ENCODE data around the gene OOSP4B. TPM values are rescaled to one million over a fixed set of nuclear protein-coding genes. Genes with fewer than 3 reads are reported as not detected.

Gene OOSP4B
- total RNA-seq, 1 donor from 2014 or later, result not detected

GRCh38 chr11:59984368-59984767, 32.6 kb upstream of the OOSP4B start:
- TF ChIP-seq EZH2phosphoT487 (IDR thresholded peaks at IDR 0.05), result no peak
- TF ChIP-seq, protein P1, sequence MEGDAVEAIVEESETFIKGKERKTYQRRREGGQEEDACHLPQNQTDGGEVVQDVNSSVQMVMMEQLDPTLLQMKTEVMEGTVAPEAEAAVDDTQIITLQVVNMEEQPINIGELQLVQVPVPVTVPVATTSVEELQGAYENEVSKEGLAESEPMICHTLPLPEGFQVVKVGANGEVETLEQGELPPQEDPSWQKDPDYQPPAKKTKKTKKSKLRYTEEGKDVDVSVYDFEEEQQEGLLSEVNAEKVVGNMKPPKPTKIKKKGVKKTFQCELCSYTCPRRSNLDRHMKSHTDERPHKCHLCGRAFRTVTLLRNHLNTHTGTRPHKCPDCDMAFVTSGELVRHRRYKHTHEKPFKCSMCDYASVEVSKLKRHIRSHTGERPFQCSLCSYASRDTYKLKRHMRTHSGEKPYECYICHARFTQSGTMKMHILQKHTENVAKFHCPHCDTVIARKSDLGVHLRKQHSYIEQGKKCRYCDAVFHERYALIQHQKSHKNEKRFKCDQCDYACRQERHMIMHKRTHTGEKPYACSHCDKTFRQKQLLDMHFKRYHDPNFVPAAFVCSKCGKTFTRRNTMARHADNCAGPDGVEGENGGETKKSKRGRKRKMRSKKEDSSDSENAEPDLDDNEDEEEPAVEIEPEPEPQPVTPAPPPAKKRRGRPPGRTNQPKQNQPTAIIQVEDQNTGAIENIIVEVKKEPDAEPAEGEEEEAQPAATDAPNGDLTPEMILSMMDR (IDR thresholded peaks at IDR 0.05), result no peak
- no peak for TF ChIP-seq EZH2 (IDR thresholded peaks at IDR 0.05)
- Histone ChIP-seq H3K79me2 (ENCODE audit: low read depth) (no peaks in the 10 kb centered on the region), H3K9ac (no peak overlapping the region), H3K27ac (no peak overlapping the region), H3K4me3 (no peak overlapping the region), H3K36me3 (no peaks in the 10 kb centered on the region), H3K4me2 (no peak overlapping the region), H2AFZ (replicated peaks) (no peak overlapping the region), H4K20me1 (ENCODE audit: low read depth) (no peaks in the 10 kb centered on the region), H3F3A (ENCODE audit: low read depth) (no peaks in the 10 kb centered on the region), H3K4me1 (no peaks in the 10 kb centered on the region), H3K9me3 (ENCODE audit: low read depth) (peaks cover under 1% of the 10 kb centered on the region), H3K27me3 (no peaks in the 10 kb centered on the region)
- H3K27me3 Mint-ChIP-seq (ENCODE audit: insufficient read depth, low read depth), result no peaks in the 10 kb centered on the region
- DNase-seq (ENCODE audit: low spot score), result no peak
- no peak overlapping the region for H3K27ac Mint-ChIP-seq
- H3K36me3 Mint-ChIP-seq, result no peaks in the 10 kb centered on the region
- H3K9me3 Mint-ChIP-seq, result no peaks in the 10 kb centered on the region
- no peaks in the 10 kb centered on the region for H3K4me1 Mint-ChIP-seq
- no peak overlapping the region for H3K4me3 Mint-ChIP-seq

GRCh38 chr11:59990421-59990820, 26.6 kb upstream of the OOSP4B start:
- no peaks in the 10 kb centered on the region for H3F3A ChIP-seq (ENCODE audit: low read depth)
- peaks cover 9% of the 10 kb centered on the region for H3K9me3 ChIP-seq (ENCODE audit: low read depth)
- no peak overlapping the region for H3K9ac ChIP-seq
- Mint-ChIP-seq H3K4me3 (no peak overlapping the region), H3K4me1 (no peaks in the 10 kb centered on the region), H3K27me3 (ENCODE audit: insufficient read depth, low read depth) (peaks cover 3% of the 10 kb centered on the region), H3K9me3 (peaks cover 10% of the 10 kb centered on the region), H3K27ac (no peak overlapping the region), H3K36me3 (no peaks in the 10 kb centered on the region)
- no peaks in the 10 kb centered on the region for H4K20me1 ChIP-seq (ENCODE audit: low read depth)
- no peak for DNase-seq (ENCODE audit: low spot score)
- H3K79me2 ChIP-seq (ENCODE audit: low read depth), result no peaks in the 10 kb centered on the region
- H3K27me3 ChIP-seq, result no peaks in the 10 kb centered on the region
- no peaks in the 10 kb centered on the region for H3K36me3 ChIP-seq
- H3K4me2 ChIP-seq, result no peak overlapping the region
- no peak overlapping the region for H2AFZ ChIP-seq (replicated peaks)
- no peak for TF ChIP-seq EZH2 (IDR thresholded peaks at IDR 0.05)
- TF ChIP-seq, protein P1 (IDR thresholded peaks at IDR 0.05), result no peak
- TF ChIP-seq EZH2phosphoT487 (IDR thresholded peaks at IDR 0.05), result no peak
- H3K4me1 ChIP-seq, result no peaks in the 10 kb centered on the region
- H3K27ac ChIP-seq, result no peak overlapping the region
- no peak overlapping the region for H3K4me3 ChIP-seq

GRCh38 chr11:59992425-59992824, 24.6 kb upstream of the OOSP4B start:
- no peak for DNase-seq (ENCODE audit: low spot score)
- Histone ChIP-seq H3F3A (ENCODE audit: low read depth) (no peaks in the 10 kb centered on the region), H3K27ac (no peak overlapping the region), H3K9me3 (ENCODE audit: low read depth) (peaks cover 9% of the 10 kb centered on the region), H3K27me3 (no peaks in the 10 kb centered on the region), H3K4me1 (no peaks in the 10 kb centered on the region), H3K4me3 (no peak overlapping the region), H3K9ac (no peak overlapping the region), H3K36me3 (no peaks in the 10 kb centered on the region), H3K79me2 (ENCODE audit: low read depth) (no peaks in the 10 kb centered on the region), H4K20me1 (ENCODE audit: low read depth) (no peaks in the 10 kb centered on the region), H2AFZ (replicated peaks) (no peak overlapping the region), H3K4me2 (no peak overlapping the region)
- TF ChIP-seq, protein P1 (IDR thresholded peaks at IDR 0.05), result no peak
- no peak for TF ChIP-seq EZH2 (IDR thresholded peaks at IDR 0.05)
- Mint-ChIP-seq H3K4me1 (no peaks in the 10 kb centered on the region), H3K4me3 (no peak overlapping the region), H3K27me3 (ENCODE audit: insufficient read depth, low read depth) (peaks cover 3% of the 10 kb centered on the region), H3K9me3 (peaks cover 10% of the 10 kb centered on the region), H3K27ac (no peak overlapping the region), H3K36me3 (no peaks in the 10 kb centered on the region)

Measured in neural progenitor cell (in vitro differentiated cells).